GM10248 (cell line): ENCODE results near the gene PRKN.

Experiments used
- CTCF ChIA-PET: fragments of 300-600 bp; sonication (Branson Sonifier 250); formaldehyde crosslinking; extraction: SDS; loops from one replicate; lab custom pipeline; 2021; ENCODE audit warnings: antibody characterized with exemption; lab: Yijun Ruan, JAX
- POLR2A ChIA-PET: fragments of 350-650 bp; sonication (Branson Sonifier 250); formaldehyde crosslinking; extraction: SDS; loops from one replicate; lab custom pipeline; 2020; ENCODE audit warnings: antibody characterized with exemption; lab: Yijun Ruan, JAX
- DNase-seq: peaks from one replicate; pipeline ENCODE4 v3.0.0; 2012; ENCODE audit errors: extremely low spot score
- CTCF ChIP-seq: IDR thresholded peaks from 2 replicates; pipeline ENCODE4 v1.5.1; 2012; ENCODE audit warnings: mild to moderate bottlenecking, low read depth; ENCODE audit errors: extremely low read depth, missing control alignments, control extremely low read depth

Gene PRKN

GRCh38 chr6:161963634-161964234 is 763.8 kb downstream of the PRKN start:
- TF ChIP-seq CTCF: no peak
- ChIA-PET POLR2A (no interaction called here), CTCF (no interaction called here)
- no peak for DNase-seq

- POLR2A ChIA-PET: no interaction called here
- CTCF ChIA-PET: no interaction called here
- no peak for DNase-seq
- no peak for TF ChIP-seq CTCF
Measured at GRCh38 chr6:161963181-161963580, 764.4 kb downstream of the PRKN start.

- ChIA-PET POLR2A (no interaction called here), CTCF (interaction anchor here (0.7 kb wide), 1 partner anchor 741 kb away, joined by 3 read pairs; no protein-coding TSS in a partner anchor)
- TF ChIP-seq CTCF: no peak
- no peak for DNase-seq
Measured at GRCh38 chr6:161961796-161962195, 765.8 kb downstream of the PRKN start.

GRCh38 chr6:161961046-161961445 is 766.5 kb downstream of the PRKN start:
- ChIA-PET CTCF (no interaction called here), POLR2A (no interaction called here)
- TF ChIP-seq CTCF: no peak
- no peak for DNase-seq

GRCh38 chr6:161959072-161959471 is 768.5 kb downstream of the PRKN start:
- POLR2A ChIA-PET: no interaction called here
- CTCF ChIA-PET: no interaction called here
- DNase-seq: no peak
- TF ChIP-seq CTCF: no peak

GRCh38 chr6:161956082-161956481 is 771.5 kb downstream of the PRKN start:
- POLR2A ChIA-PET: no interaction called here
- TF ChIP-seq CTCF: no peak
- no peak for DNase-seq
- CTCF ChIA-PET: no interaction called here
